ENCODE data around the gene CCNB1. TPM values are rescaled to one million over a fixed set of nuclear protein-coding genes. Genes with fewer than 3 reads are reported as not detected.

Gene CCNB1
- polyA plus RNA-seq, 1 donor (not counting 4 experiments of a cell fraction or from before 2014, with no cell fraction given) = 126 TPM

DNA sequence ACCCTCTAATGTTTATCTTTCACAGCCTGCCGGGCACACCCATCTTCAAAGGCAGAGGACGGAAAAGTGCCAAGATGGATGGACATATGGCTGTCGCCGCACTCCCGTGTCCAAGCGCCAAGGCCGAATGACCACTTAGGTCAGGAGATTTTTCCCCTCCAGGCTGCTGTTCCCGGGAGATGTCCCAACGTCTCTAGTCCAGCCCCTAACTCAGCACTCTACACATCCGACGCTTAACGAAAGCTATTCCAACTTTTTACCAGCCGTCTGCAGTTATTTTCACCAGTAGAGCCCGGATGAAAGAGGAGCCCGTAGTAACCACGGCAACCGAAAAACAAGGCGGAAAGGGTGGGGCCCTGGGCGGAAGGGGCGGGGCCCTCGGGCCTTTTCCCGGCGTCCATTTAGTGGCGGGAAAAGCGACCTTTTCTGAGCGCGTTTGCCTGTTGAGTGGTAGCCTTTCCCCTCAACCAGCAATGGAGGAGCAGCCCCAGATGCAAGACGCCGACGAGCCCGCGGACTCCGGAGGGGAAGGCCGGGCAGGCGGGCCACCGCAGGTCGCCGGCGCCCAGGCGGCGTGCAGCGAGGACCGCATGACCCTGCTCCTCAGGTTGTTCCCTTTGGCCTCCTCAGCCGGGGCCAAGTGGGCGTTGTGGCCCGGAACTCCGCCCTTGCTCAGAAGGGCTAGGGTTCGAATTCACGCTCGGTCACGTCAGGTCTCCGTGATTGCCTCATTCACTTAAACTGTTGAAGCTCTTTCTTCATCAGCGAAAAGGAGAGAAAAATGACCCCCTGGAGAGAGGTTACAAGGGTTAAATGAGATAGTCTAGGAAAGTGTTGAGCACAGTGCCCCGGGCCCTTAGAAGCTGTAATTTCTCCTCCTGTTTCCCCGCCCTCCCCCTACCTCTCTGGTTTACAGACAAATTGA, 22.5 kb downstream of the CCNB1 start, which contains the start of gene CENPH:
TSS of gene CENPH (plus strand) at position 422 of the 925 bp plus-strand sequence. CDS start at position 474, 52 bp downstream.
- TF ChIP-seq, protein P1, sequence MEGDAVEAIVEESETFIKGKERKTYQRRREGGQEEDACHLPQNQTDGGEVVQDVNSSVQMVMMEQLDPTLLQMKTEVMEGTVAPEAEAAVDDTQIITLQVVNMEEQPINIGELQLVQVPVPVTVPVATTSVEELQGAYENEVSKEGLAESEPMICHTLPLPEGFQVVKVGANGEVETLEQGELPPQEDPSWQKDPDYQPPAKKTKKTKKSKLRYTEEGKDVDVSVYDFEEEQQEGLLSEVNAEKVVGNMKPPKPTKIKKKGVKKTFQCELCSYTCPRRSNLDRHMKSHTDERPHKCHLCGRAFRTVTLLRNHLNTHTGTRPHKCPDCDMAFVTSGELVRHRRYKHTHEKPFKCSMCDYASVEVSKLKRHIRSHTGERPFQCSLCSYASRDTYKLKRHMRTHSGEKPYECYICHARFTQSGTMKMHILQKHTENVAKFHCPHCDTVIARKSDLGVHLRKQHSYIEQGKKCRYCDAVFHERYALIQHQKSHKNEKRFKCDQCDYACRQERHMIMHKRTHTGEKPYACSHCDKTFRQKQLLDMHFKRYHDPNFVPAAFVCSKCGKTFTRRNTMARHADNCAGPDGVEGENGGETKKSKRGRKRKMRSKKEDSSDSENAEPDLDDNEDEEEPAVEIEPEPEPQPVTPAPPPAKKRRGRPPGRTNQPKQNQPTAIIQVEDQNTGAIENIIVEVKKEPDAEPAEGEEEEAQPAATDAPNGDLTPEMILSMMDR (optimal IDR thresholded peaks at IDR 0.05 in 1 of 3, IDR thresholded peaks at IDR 0.05 in 1 of 3, conservative IDR thresholded peaks at IDR 0.05 in 1 of 3; ENCODE audit: extremely low read depth in 1 of 3, insufficient read depth in 2 of 3, low read length in 3 of 3) = no peak
- no peak for TF ChIP-seq EZH2 (IDR thresholded peaks at IDR 0.05; ENCODE audit: low read length)
- Histone ChIP-seq H3K9ac (ENCODE audit: control insufficient read depth, extremely low read depth, insufficient read depth, low read length) (peak within 1 kb of the TSS; percentile 84), H3K4me3 (ENCODE audit: control insufficient read depth in 2 of 3, extremely low read depth in 1 of 3, insufficient read depth in 2 of 3, low read depth in 1 of 3, low read length in 3 of 3) (peak within 1 kb of the TSS; percentile 71 to 87 (median 77)), H3K36me3 (ENCODE audit: control insufficient read depth in 2 of 2, extremely low read depth in 1 of 2, insufficient read depth in 2 of 2, low read length in 2 of 2) (no peaks in the 10 kb centered on the region), H3K4me1 (ENCODE audit: control insufficient read depth, extremely low read depth, insufficient read depth, low read length) (peaks cover 2% of the 10 kb centered on the region), H3K9me3 (ENCODE audit: control insufficient read depth, low read depth, low read length) (no peaks in the 10 kb centered on the region), H3K79me2 (ENCODE audit: control insufficient read depth, insufficient read depth, low read length) (no peaks in the 10 kb centered on the region), H3K4me2 (ENCODE audit: control insufficient read depth, extremely low read depth, insufficient read depth, low read depth, low read length) (peak within 1 kb of the TSS; percentile 88), H3K27me3 (ENCODE audit: control insufficient read depth, extremely low read depth, insufficient read depth, low read length) (no peaks in the 10 kb centered on the region), H4K20me1 (ENCODE audit: control insufficient read depth, extremely low read depth, insufficient read depth, low read length) (no peaks in the 10 kb centered on the region), H3K27ac (ENCODE audit: control insufficient read depth, insufficient read depth, low read length) (peak within 1 kb of the TSS; percentile 83), H3K9me1 (ENCODE audit: control insufficient read depth, extremely low read depth, insufficient read depth, low read length) (no peaks in the 10 kb centered on the region), H2AFZ (ENCODE audit: control insufficient read depth, low read length) (peak within 1 kb of the TSS; percentile 94)
- peak; percentile 67 for FAIRE-seq
- dilution Hi-C loops (cut with MboI; ENCODE audit: extremely low pct_ligation_motif_present, low sequenced_read_pairs) = no loop called here
- no peak for DNase-seq (ENCODE audit: low read depth, low spot score)

DNA sequence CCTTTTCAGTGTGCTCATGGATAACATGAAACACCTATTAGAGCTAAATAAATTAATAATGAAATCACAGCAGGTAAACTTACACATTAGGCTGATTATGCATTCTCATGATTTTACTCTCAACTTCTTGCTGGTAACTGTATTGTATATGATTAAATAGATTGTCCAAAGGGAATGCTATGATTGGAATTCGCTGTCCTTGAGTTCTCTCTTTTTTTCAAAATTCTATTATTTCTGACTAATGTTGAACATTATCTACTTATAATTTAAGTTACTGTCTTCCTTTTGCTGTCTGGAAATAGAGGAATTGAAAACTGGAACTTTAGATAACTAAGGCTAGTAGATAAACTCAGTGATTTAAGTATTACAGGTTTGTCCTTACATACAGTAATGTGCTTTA, 35.5 kb downstream of the CCNB1 start:
- TF ChIP-seq EZH2 (IDR thresholded peaks at IDR 0.05; ENCODE audit: low read length) = no peak
- TF ChIP-seq, protein P1 (optimal IDR thresholded peaks at IDR 0.05 in 1 of 3, IDR thresholded peaks at IDR 0.05 in 1 of 3, conservative IDR thresholded peaks at IDR 0.05 in 1 of 3; ENCODE audit: extremely low read depth in 1 of 3, insufficient read depth in 2 of 3, low read length in 3 of 3) = no peak
- dilution Hi-C loops (cut with MboI; ENCODE audit: extremely low pct_ligation_motif_present, low sequenced_read_pairs) = no loop called here
- Histone ChIP-seq H3K79me2 (ENCODE audit: control insufficient read depth, insufficient read depth, low read length) (no peaks in the 10 kb centered on the region), H3K4me3 (ENCODE audit: control insufficient read depth in 2 of 3, extremely low read depth in 1 of 3, insufficient read depth in 2 of 3, low read depth in 1 of 3, low read length in 3 of 3) (no peak overlapping the region), H3K4me1 (ENCODE audit: control insufficient read depth, extremely low read depth, insufficient read depth, low read length) (peaks cover 6% of the 10 kb centered on the region), H3K9me3 (ENCODE audit: control insufficient read depth, low read depth, low read length) (no peaks in the 10 kb centered on the region), H3K27me3 (ENCODE audit: control insufficient read depth, extremely low read depth, insufficient read depth, low read length) (no peaks in the 10 kb centered on the region), H4K20me1 (ENCODE audit: control insufficient read depth, extremely low read depth, insufficient read depth, low read length) (no peaks in the 10 kb centered on the region), H3K27ac (ENCODE audit: control insufficient read depth, insufficient read depth, low read length) (no peak overlapping the region), H3K9me1 (ENCODE audit: control insufficient read depth, extremely low read depth, insufficient read depth, low read length) (no peaks in the 10 kb centered on the region), H2AFZ (ENCODE audit: control insufficient read depth, low read length) (no peak overlapping the region), H3K36me3 (ENCODE audit: control insufficient read depth in 2 of 2, extremely low read depth in 1 of 2, insufficient read depth in 2 of 2, low read length in 2 of 2) (no peaks in the 10 kb centered on the region), H3K9ac (ENCODE audit: control insufficient read depth, extremely low read depth, insufficient read depth, low read length) (no peak overlapping the region), H3K4me2 (ENCODE audit: control insufficient read depth, extremely low read depth, insufficient read depth, low read depth, low read length) (no peak overlapping the region)
- no peak for FAIRE-seq
- no peak for DNase-seq (ENCODE audit: low read depth, low spot score)

Measured in keratinocyte (primary cell).